DOHH2 (cell line): ENCODE data around the gene HYAL2.
A peak's percentile ranks its signal among the peaks of the same experiment; 100 is the strongest.

ENCODE experiments used
- H3F3A ChIP-seq: fragments of 200-600 bp; sonication (generic), shearing (Covaris generic); 2 replicates; pipeline ENCODE4 v1.6.0; 2016; ENCODE audit warnings: antibody characterized with exemption, mild to moderate bottlenecking; ENCODE audit not compliant: control insufficient read depth, insufficient read depth
- H3K27ac ChIP-seq: fragments of 200-600 bp; sonication (generic); 2 replicates; pipeline ENCODE4 v1.5.1; 2014; ENCODE audit warnings: low read depth, mild to moderate bottlenecking, low read length, moderate library complexity
- H3K27me3 ChIP-seq: fragments of 200-600 bp; sonication (generic); 2 replicates; pipeline ENCODE4 v1.6.1; 2014; ENCODE audit warnings: mild to moderate bottlenecking, low read length, mixed read lengths; ENCODE audit not compliant: control insufficient read depth
- H3K36me3 ChIP-seq: fragments of 200-600 bp; sonication (generic); 2 replicates; pipeline ENCODE4 v1.6.1; 2014; ENCODE audit warnings: mild to moderate bottlenecking, low read length, moderate library complexity, mixed read lengths; ENCODE audit not compliant: control insufficient read depth
- H3K4me1 ChIP-seq: fragments of 200-600 bp; sonication (generic); 2 replicates; pipeline ENCODE4 v1.6.1; 2014; ENCODE audit warnings: mild to moderate bottlenecking, low read length, mixed read lengths; ENCODE audit not compliant: control insufficient read depth
- H3K4me2 ChIP-seq: fragments of 200-600 bp; sonication (generic); 2 replicates; pipeline ENCODE4 v1.6.0; 2014; ENCODE audit warnings: mild to moderate bottlenecking, low read length, moderate library complexity
- H3K4me3 ChIP-seq: fragments of 200-600 bp; sonication (generic); 2 replicates; pipeline ENCODE4 v1.5.1; 2014; ENCODE audit warnings: mild to moderate bottlenecking, low read length, mixed read lengths
- H3K79me2 ChIP-seq: fragments of 200-600 bp; sonication (generic); 2 replicates; pipeline ENCODE4 v1.6.1; 2014; ENCODE audit warnings: mild to moderate bottlenecking, low read length, mixed read lengths; ENCODE audit not compliant: control insufficient read depth
- H3K9me2 ChIP-seq: fragments of 200-600 bp; sonication (generic); replicated peaks from 2 replicates; pipeline ENCODE4 v1.6.1; 2014; ENCODE audit warnings: mild to moderate bottlenecking, low read length, mixed read lengths; ENCODE audit not compliant: control insufficient read depth
- H3K9me3 ChIP-seq: fragments of 200-600 bp; sonication (generic); 2 replicates; pipeline ENCODE4 v1.6.1; 2014; ENCODE audit warnings: antibody characterized with exemption, low read length, mixed read lengths; ENCODE audit not compliant: control insufficient read depth, insufficient read depth
- H4K20me1 ChIP-seq: fragments of 200-600 bp; sonication (generic); 2 replicates; pipeline ENCODE4 v1.6.0; 2014; ENCODE audit warnings: low read depth, mild to moderate bottlenecking, antibody characterized with exemption, low read length, moderate library complexity; ENCODE audit not compliant: control insufficient read depth, insufficient read depth
- CTCF ChIP-seq: fragments of 200-600 bp; sonication (generic); IDR thresholded peaks from one replicate; pipeline ENCODE4 v1.5.1; 2014; ENCODE audit warnings: antibody characterized with exemption, mild to moderate bottlenecking, low read depth, low read length; ENCODE audit not compliant: poor library complexity, severe bottlenecking
- EZH2phosphoT487 ChIP-seq: fragments of 200-600 bp; sonication (generic); IDR thresholded peaks from 2 replicates; pipeline ENCODE4 v1.6.1; 2017; ENCODE audit warnings: borderline replicate concordance, mild to moderate bottlenecking, antibody characterized with exemption, low read length, moderate library complexity, mixed read lengths

HYAL2 gene

GRCh38 chr3:50323614-50324199, 1.2 kb upstream of the HYAL2 start:
- Histone ChIP-seq H3K79me2 (peaks cover 24% of the 10 kb centered on the region), H3K4me1 (peaks cover 34% of the 10 kb centered on the region), H4K20me1 (no peaks in the 10 kb centered on the region), H3K4me2 (no peak overlapping the region), H3F3A (peaks cover 4% of the 10 kb centered on the region), H3K36me3 (peaks cover 31% of the 10 kb centered on the region), H3K9me2 (no peaks in the 10 kb centered on the region), H3K4me3 (no peak overlapping the region), H3K27me3 (no peaks in the 10 kb centered on the region), H3K9me3 (no peaks in the 10 kb centered on the region), H3K27ac (no peak overlapping the region)
- TF ChIP-seq CTCF (no peak), EZH2phosphoT487 (no peak)

- peaks cover 35% of the 10 kb centered on the region for H3K36me3 ChIP-seq
- no peaks in the 10 kb centered on the region; the same call in 1 of the 2 replicates for H3F3A ChIP-seq
- peaks cover 29% of the 10 kb centered on the region for H3K4me1 ChIP-seq
- no peak overlapping the region for H3K27ac ChIP-seq
- H4K20me1 ChIP-seq = no peaks in the 10 kb centered on the region
- H3K4me2 ChIP-seq = no peak overlapping the region
- no peaks in the 10 kb centered on the region for H3K9me3 ChIP-seq
- no peaks in the 10 kb centered on the region for H3K9me2 ChIP-seq
- no peak overlapping the region for H3K4me3 ChIP-seq
- H3K79me2 ChIP-seq = peaks cover 24% of the 10 kb centered on the region
- no peaks in the 10 kb centered on the region for H3K27me3 ChIP-seq
- no peak for TF ChIP-seq CTCF
- no peak for TF ChIP-seq EZH2phosphoT487
These were observed 601 bp upstream of the HYAL2 start for GRCh38 chr3:50323092-50323600.

- Histone ChIP-seq H3K27ac (no peak overlapping the region), H3K79me2 (peaks cover 14% of the 10 kb centered on the region), H4K20me1 (no peaks in the 10 kb centered on the region), H3K27me3 (no peaks in the 10 kb centered on the region), H3K4me1 (peaks cover 29% of the 10 kb centered on the region), H3K4me3 (peak overlapping the region; percentile 97), H3K9me2 (no peaks in the 10 kb centered on the region), H3K4me2 (peak overlapping the region; percentile 56), H3K36me3 (peaks cover 38% of the 10 kb centered on the region), H3K9me3 (no peaks in the 10 kb centered on the region), H3F3A (no peaks in the 10 kb centered on the region; the same call in 1 of the 2 replicates)
- TF ChIP-seq EZH2phosphoT487 = no peak
- TF ChIP-seq CTCF = no peak
These were observed 495 bp downstream of the HYAL2 start for GRCh38 chr3:50322115-50322385.
